ENCODE data around the gene STPG4. TPM values are rescaled to one million over a fixed set of nuclear protein-coding genes. Genes with fewer than 3 reads are reported as not detected.

STPG4 gene
- total and polyA plus RNA-seq, 7 experiments from 2014 or later: 0.24 to 0.95 (median 0.73) TPM; not detected in 4

DNA sequence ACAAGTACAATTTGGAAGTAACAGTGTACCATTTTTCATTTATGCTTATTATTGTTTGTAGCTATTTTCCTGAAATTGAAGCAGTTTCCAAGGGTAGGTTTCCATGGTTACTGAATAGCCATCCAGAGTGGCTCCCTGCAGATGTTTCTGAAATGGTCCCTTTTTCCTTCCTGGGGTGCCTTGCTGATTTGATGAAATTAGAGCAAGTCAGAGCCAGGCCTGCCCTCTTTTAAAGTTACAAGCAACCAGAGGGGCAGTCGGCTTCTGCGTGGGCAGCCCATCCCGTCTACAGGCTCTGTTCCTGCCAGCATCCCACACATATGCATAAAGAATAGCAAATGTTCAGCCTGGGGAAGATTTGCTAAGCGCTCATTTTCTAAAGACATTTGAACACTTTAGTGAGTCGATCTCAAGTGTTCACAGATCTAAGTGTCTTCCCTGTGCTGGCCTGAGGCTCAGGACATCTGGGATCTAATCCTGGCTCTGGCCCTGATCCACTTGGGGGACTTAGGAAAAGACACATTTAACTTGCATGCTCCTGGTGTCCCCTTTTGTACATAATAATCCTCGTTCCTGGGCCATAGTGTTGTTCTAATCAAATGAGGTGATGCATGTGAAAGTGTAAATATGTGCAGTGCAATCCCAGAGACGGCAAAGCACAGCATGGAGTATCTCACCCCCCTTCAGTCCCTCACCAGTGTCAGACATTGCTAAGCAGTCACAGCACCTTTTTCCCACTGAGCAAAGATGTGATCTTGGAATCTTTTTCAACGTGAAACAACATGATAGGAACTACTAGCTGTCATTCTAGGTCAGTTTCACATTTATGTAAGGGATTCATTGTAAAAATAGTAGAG lies 92.2 kb downstream of the STPG4 start:
- intact Hi-C loops (cut with micrococcal nuclease): no loop called here
- ATAC-seq: no peak
- CTCF ChIA-PET: interaction anchor here (0.5 kb wide), 1 partner anchor 73 kb away, joined by 3 read pairs; no protein-coding TSS in a partner anchor

DNA sequence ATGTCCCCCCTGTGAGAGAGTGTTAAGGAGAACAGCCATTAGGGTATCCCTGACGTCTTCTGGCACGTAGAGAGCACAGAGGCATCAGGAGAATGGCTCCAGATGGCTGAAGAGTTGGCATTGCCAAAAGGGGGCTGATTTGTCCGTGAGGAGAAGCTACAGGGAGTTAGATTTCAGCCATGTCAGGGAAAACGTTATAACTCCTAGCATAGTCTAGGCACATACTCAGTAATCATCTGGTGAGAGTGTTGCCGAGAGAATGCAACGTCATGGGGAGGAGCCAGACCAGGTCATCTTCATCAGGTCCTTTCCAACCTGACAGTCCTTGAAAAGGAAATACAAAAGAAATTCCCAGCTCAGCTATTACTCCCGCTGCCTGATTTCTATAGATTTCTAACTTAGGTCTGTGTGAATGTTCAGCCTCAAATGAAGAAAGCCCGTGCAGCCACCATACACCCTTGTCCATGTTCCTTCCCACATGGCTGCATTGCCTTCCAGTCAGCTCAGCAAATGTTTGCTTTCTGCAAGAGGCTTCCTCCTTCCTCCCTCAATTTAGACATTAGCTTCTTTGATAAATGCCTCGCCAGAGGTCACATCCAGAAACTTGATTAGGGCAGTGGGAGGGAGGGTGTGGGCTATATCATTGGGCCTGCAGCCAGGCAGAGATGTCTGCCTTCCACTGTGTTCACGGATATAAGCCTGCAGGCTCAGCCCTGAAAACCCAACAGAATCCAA lies 93.0 kb downstream of the STPG4 start:
- peaks cover 8 to 23% (median 17%) of the 10 kb centered on the region in 7 donors for H3K4me1 Mint-ChIP-seq
- DNase-seq (no peak), ATAC-seq (no peak)
- Histone ChIP-seq H3K4me1 (ENCODE audit: control insufficient read depth in 2 of 2, insufficient read depth in 2 of 2, low read length in 2 of 2) (peaks cover 0 to 3% of the 10 kb centered on the region in 2 donors), H3K36me3 (ENCODE audit: control insufficient read depth in 2 of 3, insufficient read depth in 3 of 3, low read length in 3 of 3) (peaks cover 0 to 32% (median 0%) of the 10 kb centered on the region in 3 experiments), H3K27ac (ENCODE audit: low read depth, low read length) (no peak overlapping the region), H3K9me3 (ENCODE audit: control insufficient read depth in 2 of 3, low read length in 3 of 3) (no peaks in the 10 kb centered on the region), H3K27me3 (ENCODE audit: control insufficient read depth in 2 of 2, insufficient read depth in 2 of 2, low read length in 2 of 2) (no peaks in the 10 kb centered on the region), H3K4me3 (ENCODE audit: low read length) (no peak overlapping the region)
- ChIA-PET POLR2A (no interaction called here), CTCF (no interaction called here)
- no peaks in the 10 kb centered on the region for H3K27me3 Mint-ChIP-seq
- intact Hi-C loops (cut with micrococcal nuclease): no loop called here
- peak overlapping the region in 1 of 9 donors; percentile 67 for H3K27ac Mint-ChIP-seq
- no peak overlapping the region for H3K4me3 Mint-ChIP-seq
- H3K9me3 Mint-ChIP-seq: no peaks in the 10 kb centered on the region
- peaks cover 0 to 41% (median 6%) of the 10 kb centered on the region in 5 donors for H3K36me3 Mint-ChIP-seq

More for the DNA sequence above, 92.2 kb downstream of the STPG4 start:
- POLR2A ChIA-PET: no interaction called here
- Mint-ChIP-seq H3K4me3 (no peak overlapping the region), H3K27me3 (no peaks in the 10 kb centered on the region), H3K36me3 (peaks cover 0 to 41% (median 6%) of the 10 kb centered on the region in 5 donors), H3K27ac (peak overlapping the region in 3 of 9 donors; percentile 31 to 71 (median 34)), H3K9me3 (no peaks in the 10 kb centered on the region), H3K4me1 (peaks cover 7 to 23% (median 15%) of the 10 kb centered on the region in 7 donors)
- Histone ChIP-seq H3K4me3 (ENCODE audit: low read length) (no peak overlapping the region), H3K4me1 (ENCODE audit: control insufficient read depth in 2 of 2, insufficient read depth in 2 of 2, low read length in 2 of 2) (no peaks in the 10 kb centered on the region), H3K27ac (ENCODE audit: low read depth, low read length) (no peak overlapping the region), H3K27me3 (ENCODE audit: control insufficient read depth in 2 of 2, insufficient read depth in 2 of 2, low read length in 2 of 2) (no peaks in the 10 kb centered on the region), H3K9me3 (ENCODE audit: control insufficient read depth in 2 of 3, low read length in 3 of 3) (no peaks in the 10 kb centered on the region), H3K36me3 (ENCODE audit: control insufficient read depth in 2 of 3, insufficient read depth in 3 of 3, low read length in 3 of 3) (peaks cover 0 to 37% (median 0%) of the 10 kb centered on the region in 3 experiments)
- no peak for DNase-seq

DNA sequence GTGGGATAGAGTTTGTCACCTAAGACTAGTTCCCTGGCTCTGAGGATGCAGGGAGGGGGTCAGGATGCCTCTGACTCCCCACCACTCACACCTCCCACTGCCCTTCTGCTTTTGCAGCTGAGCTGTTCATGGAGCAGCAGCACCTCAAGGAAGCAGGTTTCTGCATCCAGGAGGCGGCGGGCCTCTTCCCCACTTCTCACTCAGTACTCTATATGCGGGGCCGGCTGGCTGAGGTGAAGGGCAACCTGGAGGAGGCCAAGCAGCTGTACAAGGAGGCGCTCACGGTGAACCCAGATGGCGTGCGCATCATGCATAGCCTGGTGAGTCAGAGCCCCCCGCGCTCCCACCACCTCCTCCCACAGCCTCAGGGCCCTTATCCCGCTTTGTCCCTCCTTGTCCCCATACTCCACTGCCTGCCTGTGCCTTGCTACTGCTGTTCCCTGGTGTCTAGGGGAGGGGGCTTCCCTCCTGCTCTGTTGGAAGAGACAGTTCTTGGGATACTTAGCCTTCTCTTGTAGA lies 94.4 kb downstream of the STPG4 start:
- Histone ChIP-seq H3K4me1 (ENCODE audit: control insufficient read depth in 2 of 2, insufficient read depth in 2 of 2, low read length in 2 of 2) (peaks cover 0 to 17% of the 10 kb centered on the region in 2 donors), H3K27me3 (ENCODE audit: control insufficient read depth in 2 of 2, insufficient read depth in 2 of 2, low read length in 2 of 2) (no peaks in the 10 kb centered on the region), H3K9me3 (ENCODE audit: control insufficient read depth in 2 of 3, low read length in 3 of 3) (no peaks in the 10 kb centered on the region), H3K36me3 (ENCODE audit: control insufficient read depth in 2 of 3, insufficient read depth in 3 of 3, low read length in 3 of 3) (peaks cover 0 to 30% (median 0%) of the 10 kb centered on the region in 3 experiments), H3K27ac (ENCODE audit: low read depth, low read length) (no peak overlapping the region), H3K4me3 (ENCODE audit: low read length) (no peak overlapping the region)
- POLR2A ChIA-PET: no interaction called here
- DNase-seq (no peak), ATAC-seq (no peak)
- CTCF ChIA-PET: no interaction called here
- Mint-ChIP-seq H3K27me3 (no peaks in the 10 kb centered on the region), H3K4me3 (no peak overlapping the region), H3K27ac (peak overlapping the region in 1 of 9 donors; percentile 69), H3K36me3 (peaks cover 0 to 37% (median 6%) of the 10 kb centered on the region in 5 donors), H3K9me3 (no peaks in the 10 kb centered on the region), H3K4me1 (peaks cover 19 to 29% (median 24%) of the 10 kb centered on the region in 7 donors)
- intact Hi-C loops (cut with micrococcal nuclease): no loop called here

DNA sequence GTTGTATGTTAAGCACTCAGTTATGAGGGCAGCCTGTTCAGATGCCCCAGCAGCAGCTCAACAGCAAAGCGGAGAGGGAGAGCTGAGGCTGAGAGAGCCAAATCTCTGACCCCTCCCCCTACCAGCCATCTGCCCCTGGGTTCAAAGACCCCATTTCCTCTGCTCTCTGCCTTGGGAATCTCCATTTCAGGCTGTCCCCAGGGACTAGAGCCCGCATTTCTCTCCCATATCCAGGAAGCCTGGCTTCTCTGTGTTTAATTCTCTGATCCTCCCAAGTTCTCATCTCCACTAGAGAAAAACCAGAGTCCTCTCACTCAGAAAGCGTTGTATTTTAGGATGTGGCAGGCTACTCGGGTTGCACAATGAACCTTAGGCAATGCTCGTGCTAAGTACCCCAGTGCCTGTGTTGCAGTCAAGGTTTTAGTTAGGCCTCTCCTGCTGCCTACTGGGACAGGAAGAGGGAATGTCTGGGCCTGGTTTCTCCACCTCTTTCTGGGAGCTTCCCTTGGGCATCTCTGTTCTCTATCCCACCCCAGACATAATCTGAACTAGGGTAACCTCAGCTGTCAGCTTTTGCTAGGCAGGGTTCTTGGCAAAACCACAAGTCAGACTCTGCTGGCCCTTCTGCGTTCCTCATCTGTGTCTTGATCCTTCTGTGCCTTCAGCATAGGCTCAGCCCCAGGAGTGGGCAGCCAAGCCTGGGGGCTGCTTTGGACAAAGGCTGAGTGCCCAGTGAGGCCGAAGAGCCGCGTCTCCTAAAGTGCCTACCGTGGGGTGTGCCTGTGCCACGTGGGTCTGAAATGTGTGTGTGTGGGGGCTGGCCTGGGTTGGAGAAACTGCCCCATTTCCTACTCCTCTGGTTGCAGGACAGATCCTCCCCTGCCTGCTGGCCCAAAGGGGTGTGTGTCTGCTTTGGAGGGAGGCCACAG lies 96.8 kb downstream of the STPG4 start:
- intact Hi-C loops (cut with micrococcal nuclease): no loop called here
- peaks cover 20 to 46% (median 37%) of the 10 kb centered on the region in 7 donors for H3K4me1 Mint-ChIP-seq
- no peak overlapping the region for H3K4me3 ChIP-seq (ENCODE audit: low read length)
- H3K27me3 ChIP-seq (ENCODE audit: control insufficient read depth in 2 of 2, insufficient read depth in 2 of 2, low read length in 2 of 2): no peaks in the 10 kb centered on the region
- no peaks in the 10 kb centered on the region for H3K9me3 Mint-ChIP-seq
- H3K27me3 Mint-ChIP-seq: no peaks in the 10 kb centered on the region
- H3K4me3 Mint-ChIP-seq: peak overlapping the region in 2 of 10 donors; percentile 31 to 41
- peaks cover 0 to 19% of the 10 kb centered on the region in 2 donors for H3K4me1 ChIP-seq (ENCODE audit: control insufficient read depth in 2 of 2, insufficient read depth in 2 of 2, low read length in 2 of 2)
- peak; percentile 47 for ATAC-seq
- no peak overlapping the region for H3K27ac ChIP-seq (ENCODE audit: low read depth, low read length)
- POLR2A ChIA-PET: no interaction called here
- peaks cover 0 to 47% (median 3%) of the 10 kb centered on the region in 5 donors for H3K36me3 Mint-ChIP-seq
- H3K9me3 ChIP-seq (ENCODE audit: control insufficient read depth in 2 of 3, low read length in 3 of 3): no peaks in the 10 kb centered on the region
- no peak for DNase-seq
- H3K36me3 ChIP-seq (ENCODE audit: control insufficient read depth in 2 of 3, insufficient read depth in 3 of 3, low read length in 3 of 3): peaks cover 0 to 25% (median 0%) of the 10 kb centered on the region in 3 experiments
- H3K27ac Mint-ChIP-seq: peak overlapping the region; percentile 53 to 85 (median 62)
- CTCF ChIA-PET: no interaction called here

DNA sequence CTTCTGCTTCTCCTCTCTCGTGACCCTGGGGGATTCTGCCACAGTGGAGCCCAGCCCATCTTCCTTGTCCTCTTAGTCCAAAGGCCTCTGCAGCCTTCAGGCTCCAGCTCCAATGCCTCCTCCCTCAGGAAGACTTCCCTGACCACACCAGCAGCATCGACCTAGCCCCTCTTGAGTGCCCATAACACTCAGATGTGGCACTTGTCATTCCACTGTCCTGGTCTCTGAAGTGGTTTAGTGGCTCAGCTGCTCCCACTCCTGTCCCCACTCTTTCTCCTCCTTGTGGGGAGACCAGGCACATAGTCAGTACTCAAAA lies 97.5 kb downstream of the STPG4 start:
- peaks cover 0 to 47% (median 4%) of the 10 kb centered on the region in 5 donors for H3K36me3 Mint-ChIP-seq
- no peak for ATAC-seq
- H3K27ac ChIP-seq (ENCODE audit: low read depth, low read length): no peak overlapping the region
- H3K4me1 Mint-ChIP-seq: peaks cover 20 to 46% (median 34%) of the 10 kb centered on the region in 7 donors
- peaks cover 0 to 19% of the 10 kb centered on the region in 2 donors for H3K4me1 ChIP-seq (ENCODE audit: control insufficient read depth in 2 of 2, insufficient read depth in 2 of 2, low read length in 2 of 2)
- POLR2A ChIA-PET: no interaction called here
- peak overlapping the region in 3 of 10 donors; percentile 31 to 41 (median 35) for H3K4me3 Mint-ChIP-seq
- no peaks in the 10 kb centered on the region for H3K9me3 Mint-ChIP-seq
- H3K27me3 Mint-ChIP-seq: no peaks in the 10 kb centered on the region
- peak overlapping the region; percentile 56 to 85 (median 70) for H3K27ac Mint-ChIP-seq
- H3K4me3 ChIP-seq (ENCODE audit: low read length): no peak overlapping the region
- DNase-seq: no peak
- peaks cover 0 to 29% (median 0%) of the 10 kb centered on the region in 3 experiments for H3K36me3 ChIP-seq (ENCODE audit: control insufficient read depth in 2 of 3, insufficient read depth in 3 of 3, low read length in 3 of 3)
- no peaks in the 10 kb centered on the region for H3K9me3 ChIP-seq (ENCODE audit: control insufficient read depth in 2 of 3, low read length in 3 of 3)
- intact Hi-C loops (cut with micrococcal nuclease): no loop called here
- no peaks in the 10 kb centered on the region for H3K27me3 ChIP-seq (ENCODE audit: control insufficient read depth in 2 of 2, insufficient read depth in 2 of 2, low read length in 2 of 2)
- CTCF ChIA-PET: no interaction called here
